HuH-7.5 (cell line): Measurements from ENCODE around the gene HBQ1.
"Not testable (repeated sequence)": the region's sequence is repeated elsewhere in the genome, so short reads cannot be mapped to it uniquely, and the experiment has no call there.

ENCODE experiments used
- DNase-seq: peaks from one replicate; pipeline ENCODE4 v3.0.0; 2011; ENCODE audit warnings: low spot score

HBQ1 gene

GRCh38 chr16:211631-212180 is 31.4 kb downstream of the HBQ1 start:
- DNase-seq, result not testable (repeated sequence)

DNA sequence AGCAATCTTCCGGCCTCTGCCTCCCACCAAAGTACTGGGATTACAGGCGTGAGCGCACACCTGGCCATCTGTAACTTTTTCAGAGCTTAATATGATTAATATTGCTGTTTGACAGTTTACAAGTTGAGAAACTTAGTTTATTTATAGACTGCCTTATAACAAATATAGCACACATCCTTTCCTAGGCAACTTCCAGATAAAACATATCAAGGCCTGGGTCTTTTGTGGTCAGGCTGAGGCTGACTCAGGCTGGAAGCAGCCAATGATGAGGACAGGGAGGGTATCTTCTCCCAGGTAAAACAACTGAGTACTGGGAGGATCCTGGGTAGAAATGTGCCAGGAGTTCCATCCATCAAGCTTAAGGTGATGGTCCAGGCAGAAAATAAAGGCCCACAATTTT is 32.7 kb downstream of the HBQ1 start:
- no peak for DNase-seq

DNA sequence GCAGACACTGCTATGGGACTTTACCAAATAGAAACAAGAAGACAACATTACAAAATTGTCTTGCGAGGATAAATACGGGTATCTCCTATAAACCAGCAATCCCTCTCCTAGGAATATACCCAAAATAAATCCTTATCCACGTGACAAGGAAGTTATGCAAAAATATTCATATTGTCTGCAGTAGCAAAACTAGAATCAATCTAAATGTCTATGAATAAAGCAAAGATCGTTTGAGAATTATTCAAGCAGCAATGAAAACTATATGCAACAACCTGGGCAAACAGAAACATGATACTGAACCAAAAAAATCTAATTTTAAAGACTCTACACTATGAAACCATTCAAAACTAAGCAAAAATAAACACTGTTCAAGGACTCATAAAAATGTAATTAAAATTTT is 39.8 kb downstream of the HBQ1 start:
- DNase-seq, result no peak

DNA sequence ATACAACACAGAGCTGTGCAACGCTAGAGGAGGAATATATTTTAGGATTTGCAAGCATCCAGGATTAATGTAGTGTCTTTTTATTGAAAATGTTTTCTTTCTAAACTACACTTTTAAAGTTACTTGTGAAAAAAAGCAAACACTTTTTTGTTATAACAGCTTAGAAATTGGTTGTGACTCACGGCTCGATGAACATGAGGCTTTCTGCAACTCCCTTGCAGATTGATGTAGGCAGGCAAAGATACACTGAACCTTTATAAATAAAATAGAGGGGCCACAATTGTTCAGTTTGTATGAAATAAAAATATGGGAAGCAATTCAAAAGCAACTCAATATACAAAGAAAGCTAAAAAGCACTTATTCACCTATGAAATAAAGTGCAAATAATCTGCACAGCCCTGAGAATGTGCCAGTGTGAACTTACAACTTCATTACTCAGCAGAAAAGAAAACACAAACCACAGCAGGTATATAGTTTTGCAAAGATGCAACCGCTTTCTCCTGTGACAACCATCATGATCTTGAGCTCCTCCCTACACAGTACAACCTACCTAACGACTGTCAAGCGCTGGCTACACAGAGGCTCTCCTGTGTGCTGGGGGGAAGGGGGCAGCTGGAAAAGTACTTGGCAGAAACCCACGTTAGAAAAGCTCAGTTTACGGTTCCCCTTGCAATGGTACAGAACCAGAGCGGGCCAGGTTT is 48.0 kb downstream of the HBQ1 start:
- peak; percentile 42 for DNase-seq

GRCh38 chr16:228852-229730 is 48.8 kb downstream of the HBQ1 start, which contains the start of gene LUC7L:
LUC7L (minus strand) TSS chr16:229449; CDS start chr16:229339, 110 bp downstream.
- peak; percentile 90 for DNase-seq

- DNase-seq, result no peak
Observed at GRCh38 chr16:229731-230281, 49.5 kb downstream of the HBQ1 start.

DNA sequence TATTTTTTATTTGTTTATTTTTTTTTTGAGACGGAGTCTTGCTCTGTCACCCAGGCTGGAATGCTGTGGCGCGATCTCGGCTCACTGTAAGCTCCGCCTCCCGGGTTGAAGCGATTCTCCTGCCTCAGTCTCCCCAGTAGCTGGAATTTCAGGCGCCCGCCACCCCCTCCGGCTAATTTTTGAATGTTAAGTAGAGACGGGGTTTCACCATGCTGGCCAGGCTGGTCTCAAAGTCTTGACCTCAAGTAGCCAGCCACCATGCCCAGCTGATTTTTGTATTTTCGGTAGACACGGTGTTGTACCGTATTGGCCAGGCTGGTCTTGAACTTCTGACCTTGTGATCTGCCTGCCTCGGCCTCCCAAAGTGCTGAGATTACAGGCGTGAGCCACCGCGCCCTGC is 50.1 kb downstream of the HBQ1 start:
- not testable (repeated sequence) for DNase-seq
